SU-DHL-6 (cell line): ENCODE measurements around the gene CCDC73.

Source experiments
- H2AFZ ChIP-seq: fragments of 200-600 bp; sonication (generic); 2 replicates; pipeline ENCODE4 v1.6.1; 2014; ENCODE audit warnings: low read depth, mild to moderate bottlenecking, moderate library complexity, mixed read lengths, antibody characterized with exemption, low read length; ENCODE audit not compliant: severe bottlenecking
- H3F3A ChIP-seq: fragments of 200-600 bp; shearing (Covaris generic); 2 replicates; pipeline ENCODE4 v1.6.0; 2016; ENCODE audit warnings: antibody characterized with exemption, mild to moderate bottlenecking; ENCODE audit not compliant: insufficient read depth
- H3K27ac ChIP-seq: fragments of 200-600 bp; sonication (generic); 2 replicates; pipeline ENCODE4 v1.5.1; 2016; ENCODE audit warnings: low read depth, mild to moderate bottlenecking, low read length, moderate library complexity, mixed read lengths
- H3K27me3 ChIP-seq: fragments of 200-600 bp; sonication (generic), shearing (Covaris generic); 2 replicates; pipeline ENCODE4 v1.6.0; 2014; ENCODE audit warnings: mild to moderate bottlenecking, low read length
- H3K36me3 ChIP-seq: fragments of 200-600 bp; sonication (generic); 2 replicates; pipeline ENCODE4 v1.6.1; 2014; ENCODE audit warnings: mild to moderate bottlenecking, low read length, mixed read lengths
- H3K4me2 ChIP-seq: fragments of 300-600, 200-600 bp; shearing (Covaris generic), sonication (generic); 2 replicates; pipeline ENCODE4 v1.6.0; 2014; ENCODE audit warnings: low read length, low read depth, mild to moderate bottlenecking; ENCODE audit not compliant: poor library complexity, severe bottlenecking
- H3K4me3 ChIP-seq: fragments of 200-600 bp; sonication (generic); 2 replicates; pipeline ENCODE4 v1.5.1; 2014; ENCODE audit warnings: antibody characterized with exemption, low read length, mild to moderate bottlenecking, mixed read lengths; ENCODE audit not compliant: insufficient read depth, poor library complexity, severe bottlenecking
- H3K79me2 ChIP-seq: fragments of 200-600 bp; sonication (generic); 2 replicates; pipeline ENCODE4 v1.6.1; 2014; ENCODE audit warnings: mild to moderate bottlenecking, low read length, moderate library complexity; ENCODE audit not compliant: insufficient read depth
- H3K9ac ChIP-seq: fragments of 200-600 bp; sonication (generic); 2 replicates; pipeline ENCODE4 v1.7.0; 2014; ENCODE audit warnings: mild to moderate bottlenecking, low read length
- H3K9me2 ChIP-seq: fragments of 200-600 bp; sonication (generic); replicated peaks from 2 replicates; pipeline ENCODE4 v1.6.1; 2014; ENCODE audit warnings: low read length; ENCODE audit not compliant: insufficient read depth
- H3K9me3 ChIP-seq: fragments of 200-600 bp; sonication (generic); 2 replicates; pipeline ENCODE4 v1.6.1; 2014; ENCODE audit warnings: low read length, mixed read lengths; ENCODE audit not compliant: insufficient read depth
- H4K20me1 ChIP-seq: fragments of 200-600 bp; sonication (generic); 2 replicates; pipeline ENCODE4 v1.6.1; 2014; ENCODE audit warnings: low read depth, mild to moderate bottlenecking, antibody characterized with exemption, low read length, moderate library complexity, mixed read lengths
- EZH2phosphoT487 ChIP-seq: fragments of 200-600 bp; sonication (generic), shearing (Covaris generic); conservative IDR thresholded peaks from 2 replicates; pipeline ENCODE4 v1.6.1; 2018; ENCODE audit warnings: mild to moderate bottlenecking, antibody characterized with exemption, low read length, moderate library complexity, mixed read lengths
- TF ChIP-seq, protein P1 (sequence below): fragments of 200-600 bp; sonication (generic); IDR thresholded peaks from one replicate; pipeline ENCODE4 v1.5.1; 2017; ENCODE audit warnings: antibody characterized with exemption, mild to moderate bottlenecking, low read length, moderate library complexity; ENCODE audit not compliant: insufficient read depth, poor library complexity, severe bottlenecking

The CCDC73 gene

DNA sequence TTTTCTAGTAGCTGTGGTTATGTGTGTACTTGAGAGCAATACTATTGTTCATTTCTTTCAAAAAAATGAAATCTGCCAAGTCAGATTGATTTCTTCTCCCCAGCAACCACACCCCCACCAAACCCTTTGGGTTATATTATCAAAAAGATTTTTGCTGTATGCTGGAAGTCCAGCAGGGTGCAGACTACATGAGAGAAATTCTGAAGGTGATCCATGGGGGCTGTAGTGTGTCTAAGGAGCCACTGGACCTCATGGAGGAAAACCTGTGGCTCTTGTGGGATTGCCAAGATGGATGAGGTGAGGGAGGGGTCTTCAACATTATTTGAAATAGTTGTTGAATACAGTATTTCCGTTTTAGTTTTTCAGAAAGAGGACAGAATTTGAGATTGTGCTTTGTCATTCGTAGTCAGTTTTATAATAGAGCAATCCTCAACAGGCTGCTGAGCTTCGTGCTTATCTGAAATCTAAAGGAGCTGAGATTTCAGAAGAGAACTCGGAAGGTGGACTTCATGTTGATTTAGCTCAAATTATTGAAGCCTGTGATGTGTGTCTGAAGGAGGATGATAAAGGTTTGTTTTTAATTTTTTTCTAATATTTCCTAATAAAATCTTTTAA, 207.8 kb downstream of the CCDC73 start:
- peak overlapping the region; percentile 35 for H3K4me2 ChIP-seq
- peaks cover 10% of the 10 kb centered on the region; the same call in 1 of the 2 replicates for H4K20me1 ChIP-seq
- no peaks in the 10 kb centered on the region for H3F3A ChIP-seq
- H3K27me3 ChIP-seq, result no peaks in the 10 kb centered on the region
- H3K9me3 ChIP-seq, result no peaks in the 10 kb centered on the region
- no peak overlapping the region for H2AFZ ChIP-seq
- peaks cover 60% of the 10 kb centered on the region for H3K79me2 ChIP-seq
- no peak for TF ChIP-seq EZH2phosphoT487
- TF ChIP-seq, protein P1, sequence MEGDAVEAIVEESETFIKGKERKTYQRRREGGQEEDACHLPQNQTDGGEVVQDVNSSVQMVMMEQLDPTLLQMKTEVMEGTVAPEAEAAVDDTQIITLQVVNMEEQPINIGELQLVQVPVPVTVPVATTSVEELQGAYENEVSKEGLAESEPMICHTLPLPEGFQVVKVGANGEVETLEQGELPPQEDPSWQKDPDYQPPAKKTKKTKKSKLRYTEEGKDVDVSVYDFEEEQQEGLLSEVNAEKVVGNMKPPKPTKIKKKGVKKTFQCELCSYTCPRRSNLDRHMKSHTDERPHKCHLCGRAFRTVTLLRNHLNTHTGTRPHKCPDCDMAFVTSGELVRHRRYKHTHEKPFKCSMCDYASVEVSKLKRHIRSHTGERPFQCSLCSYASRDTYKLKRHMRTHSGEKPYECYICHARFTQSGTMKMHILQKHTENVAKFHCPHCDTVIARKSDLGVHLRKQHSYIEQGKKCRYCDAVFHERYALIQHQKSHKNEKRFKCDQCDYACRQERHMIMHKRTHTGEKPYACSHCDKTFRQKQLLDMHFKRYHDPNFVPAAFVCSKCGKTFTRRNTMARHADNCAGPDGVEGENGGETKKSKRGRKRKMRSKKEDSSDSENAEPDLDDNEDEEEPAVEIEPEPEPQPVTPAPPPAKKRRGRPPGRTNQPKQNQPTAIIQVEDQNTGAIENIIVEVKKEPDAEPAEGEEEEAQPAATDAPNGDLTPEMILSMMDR, result no peak
- H3K27ac ChIP-seq, result no peak overlapping the region
- no peak overlapping the region for H3K9ac ChIP-seq
- peaks cover 8% of the 10 kb centered on the region; the same call in 1 of the 2 replicates for H3K36me3 ChIP-seq
- H3K9me2 ChIP-seq, result no peaks in the 10 kb centered on the region
- H3K4me3 ChIP-seq, result no peak overlapping the region

DNA sequence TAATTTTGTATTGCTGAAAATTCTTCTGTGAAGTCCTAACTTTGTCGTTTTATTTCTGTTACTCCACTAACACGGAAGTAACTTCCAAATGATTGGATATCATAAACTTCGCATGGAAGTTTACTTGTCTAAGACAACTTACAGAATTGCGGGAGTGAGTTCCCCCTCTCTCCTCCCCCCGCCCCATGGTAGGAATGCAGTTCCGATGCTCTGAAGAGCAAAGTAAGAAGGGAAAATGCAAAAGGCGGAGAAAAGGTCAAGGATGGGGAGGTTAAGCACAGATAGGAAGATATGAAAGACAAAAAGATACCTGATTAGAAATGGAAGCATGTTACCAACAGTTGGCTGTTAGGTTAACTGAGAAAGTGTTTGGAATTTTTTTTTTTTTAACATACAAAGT, 209.5 kb downstream of the CCDC73 start:
- H3K36me3 ChIP-seq, result peaks cover 4% of the 10 kb centered on the region; the same call in 1 of the 2 replicates
- peaks cover 10% of the 10 kb centered on the region; the same call in 1 of the 2 replicates for H4K20me1 ChIP-seq
- no peaks in the 10 kb centered on the region for H3K9me2 ChIP-seq
- H3K4me2 ChIP-seq, result peak overlapping the region; percentile 93
- peak overlapping the region; percentile 62; the same call in 1 of the 2 replicates for H3K27ac ChIP-seq
- H3K4me3 ChIP-seq, result peak overlapping the region; percentile 73
- peaks cover 58% of the 10 kb centered on the region for H3K79me2 ChIP-seq
- no peak overlapping the region for H2AFZ ChIP-seq
- TF ChIP-seq, protein P1, result no peak
- TF ChIP-seq EZH2phosphoT487, result no peak
- H3K27me3 ChIP-seq, result no peaks in the 10 kb centered on the region
- no peaks in the 10 kb centered on the region for H3K9me3 ChIP-seq
- peak overlapping the region; percentile 94 for H3K9ac ChIP-seq
- H3F3A ChIP-seq, result no peaks in the 10 kb centered on the region

DNA sequence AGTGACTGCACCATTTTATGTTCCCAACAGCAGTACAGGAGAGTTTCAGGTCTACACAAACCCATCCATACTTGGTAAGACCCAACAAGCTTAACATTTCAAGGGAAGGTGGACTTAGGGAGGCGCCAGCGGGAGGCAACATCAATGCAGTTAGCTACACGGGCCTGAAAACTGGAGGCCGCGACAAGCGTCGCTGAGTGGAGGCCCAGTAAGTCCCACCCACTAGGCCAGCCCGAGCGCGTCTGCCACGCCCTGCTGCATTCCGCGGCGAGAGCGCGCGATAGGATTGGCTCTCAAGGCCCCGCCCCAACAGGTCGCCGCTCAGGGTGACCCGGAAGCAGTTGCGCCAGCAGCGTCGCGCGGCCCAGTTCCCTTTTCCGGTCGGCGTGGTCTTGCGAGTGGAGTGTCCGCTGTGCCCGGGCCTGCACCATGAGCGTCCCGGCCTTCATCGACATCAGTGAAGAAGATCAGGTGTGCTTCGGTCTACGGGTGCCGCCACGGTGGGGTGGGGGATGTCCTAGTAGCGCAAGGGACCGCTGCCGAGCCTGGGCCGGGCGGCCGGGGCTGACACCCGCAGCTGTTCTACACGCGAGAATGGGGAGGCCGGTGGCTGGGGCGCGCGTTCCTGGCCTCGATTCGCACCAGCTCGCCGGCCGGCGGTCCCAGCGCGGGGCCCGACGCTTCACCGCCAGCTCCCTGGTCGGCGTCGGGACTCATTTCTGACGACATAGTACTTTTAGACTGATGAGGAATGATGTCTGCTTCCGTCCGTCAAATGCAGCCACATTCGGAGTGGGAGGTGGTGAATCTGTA, 210.8 kb downstream of the CCDC73 start, which contains the start of gene EIF3M:
Gene EIF3M (plus strand): TSS at position 373 of the 813 bp plus-strand sequence. CDS start 57 bp downstream, at position 430.
- H3K9me3 ChIP-seq, result no peaks in the 10 kb centered on the region
- H3K27ac ChIP-seq, result peak within 1 kb of the TSS; percentile 62
- peak within 1 kb of the TSS; percentile 87 for H2AFZ ChIP-seq
- no peak for TF ChIP-seq EZH2phosphoT487
- TF ChIP-seq, protein P1, result no peak
- peak within 1 kb of the TSS; percentile 73 for H3K4me3 ChIP-seq
- no peaks in the 10 kb centered on the region for H3K27me3 ChIP-seq
- peak within 1 kb of the TSS; percentile 93 for H3K4me2 ChIP-seq
- no peaks in the 10 kb centered on the region for H3F3A ChIP-seq
- peak within 1 kb of the TSS; percentile 94 for H3K9ac ChIP-seq
- H3K36me3 ChIP-seq, result 0 out of 2 replicates have a peak, but pooled peaks cover 3% of the 10 kb centered on the region
- H4K20me1 ChIP-seq, result peaks cover 10% of the 10 kb centered on the region; the same call in 1 of the 2 replicates
- H3K9me2 ChIP-seq, result no peaks in the 10 kb centered on the region
- peaks cover 49% of the 10 kb centered on the region for H3K79me2 ChIP-seq
